Ramos (cell line): ENCODE data around the gene DPH1.

Experiments
- in situ Hi-C: fragments of 300-500 bp; cut with MboI; formaldehyde crosslinking; loops from one replicate; pipeline ENCODE4 v1.14.3; 2022; ENCODE audit warnings: low sequenced_read_pairs; ENCODE audit not compliant: unreplicated experiment

The DPH1 gene

GRCh38 chr17:2070241-2071023 lies 40.5 kb downstream of the DPH1 start:
- in situ Hi-C loops: no loop called here

- in situ Hi-C loops: no loop called here
Measured at GRCh38 chr17:2071024-2071385, 41.1 kb downstream of the DPH1 start.

GRCh38 chr17:2071455-2072281 lies 41.7 kb downstream of the DPH1 start:
- in situ Hi-C loops: no loop called here

GRCh38 chr17:2074919-2075318 lies 45.0 kb downstream of the DPH1 start:
- in situ Hi-C loops: no loop called here

- in situ Hi-C loops: no loop called here
Measured at GRCh38 chr17:2075336-2076086, 45.6 kb downstream of the DPH1 start.

- in situ Hi-C loops: no loop called here
Measured at GRCh38 chr17:2076087-2076984, 46.4 kb downstream of the DPH1 start.

GRCh38 chr17:2077040-2077439 lies 47.1 kb downstream of the DPH1 start:
- in situ Hi-C loops: no loop called here

GRCh38 chr17:2081564-2081963 lies 51.6 kb downstream of the DPH1 start:
- in situ Hi-C loops: no loop called here

GRCh38 chr17:2082003-2082781 lies 52.2 kb downstream of the DPH1 start:
- in situ Hi-C loops: no loop called here

- in situ Hi-C loops: no loop called here
Measured at GRCh38 chr17:2083613-2084035, 53.7 kb downstream of the DPH1 start.

- in situ Hi-C loops: no loop called here
Measured at GRCh38 chr17:2084036-2084765, 54.2 kb downstream of the DPH1 start.

- in situ Hi-C loops: no loop called here
Measured at GRCh38 chr17:2084766-2085647, 55.1 kb downstream of the DPH1 start.

GRCh38 chr17:2085648-2085949 lies 55.6 kb downstream of the DPH1 start:
- in situ Hi-C loops: no loop called here

GRCh38 chr17:2086306-2086705 lies 56.4 kb downstream of the DPH1 start:
- in situ Hi-C loops: no loop called here

GRCh38 chr17:2087597-2088211 lies 57.8 kb downstream of the DPH1 start:
- in situ Hi-C loops: no loop called here

GRCh38 chr17:2089021-2089422 lies 59.1 kb downstream of the DPH1 start:
- in situ Hi-C loops: no loop called here

- in situ Hi-C loops: no loop called here
Measured at GRCh38 chr17:2090210-2090641, 60.3 kb downstream of the DPH1 start.
